Effector memory CD4-positive, alpha-beta T cell (primary cell): ENCODE data around the gene C5AR1.
"Not testable (repeated sequence)": the region's sequence is repeated elsewhere in the genome, so short reads cannot be mapped to it uniquely, and the experiment has no call there.

Experiments
- DNase-seq, 3 donors: peaks; one replicate each; pipeline ENCODE4 v3.0.0-alpha.2; 2020
- H3K27ac ChIP-seq: 2 replicates; pipeline ENCODE4 v1.7.0; 2013; ENCODE audit warnings: mild to moderate bottlenecking, low read length, moderate library complexity; ENCODE audit not compliant: insufficient read depth, poor library complexity, severe bottlenecking
- H3K27me3 ChIP-seq: replicated peaks from 2 replicates; pipeline ENCODE4 v1.7.0; 2013; ENCODE audit warnings: mild to moderate bottlenecking, low read length; ENCODE audit not compliant: insufficient read depth, control insufficient read depth, poor library complexity, severe bottlenecking
- H3K36me3 ChIP-seq: 2 replicates; pipeline ENCODE4 v1.7.0; 2013; ENCODE audit warnings: mild to moderate bottlenecking, low read length, moderate library complexity; ENCODE audit not compliant: control insufficient read depth, insufficient read depth
- H3K4me1 ChIP-seq: 2 replicates; pipeline ENCODE4 v1.7.0; 2013; ENCODE audit warnings: low read length, mild to moderate bottlenecking; ENCODE audit not compliant: control insufficient read depth, insufficient read depth, poor library complexity, severe bottlenecking
- H3K4me3 ChIP-seq: 2 replicates; pipeline ENCODE4 v1.7.0; 2013; ENCODE audit warnings: low read length, low read depth, mild to moderate bottlenecking; ENCODE audit not compliant: insufficient read depth, poor library complexity, severe bottlenecking
- H3K9me3 ChIP-seq: 2 replicates; pipeline ENCODE4 v1.7.0; 2013; ENCODE audit warnings: mild to moderate bottlenecking, low read length, moderate library complexity; ENCODE audit not compliant: control insufficient read depth

The C5AR1 gene

DNA sequence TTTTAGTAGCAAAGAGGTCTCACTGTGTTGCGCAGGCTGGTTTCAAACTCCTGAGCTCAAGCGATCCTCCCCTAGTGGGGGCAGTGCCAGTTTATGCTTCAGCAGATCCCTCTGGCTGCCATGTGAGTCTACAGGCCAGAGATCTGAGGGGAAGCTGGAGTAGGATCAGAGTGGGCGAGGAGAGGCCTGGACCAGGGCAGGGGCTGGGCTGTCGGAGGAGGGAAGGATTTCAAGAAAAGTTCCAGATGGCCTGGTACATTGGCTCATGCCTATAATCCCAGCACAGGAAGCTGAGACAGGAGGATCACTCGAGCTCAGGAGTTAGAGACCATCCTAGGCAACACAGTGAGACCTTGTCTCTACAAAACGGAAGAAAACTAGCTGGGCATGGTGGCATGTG is 49.3 kb downstream of the C5AR1 start:
- Histone ChIP-seq H3K4me1 (no peaks in the 10 kb centered on the region), H3K27ac (no peak overlapping the region), H3K27me3 (no peaks in the 10 kb centered on the region), H3K9me3 (no peaks in the 10 kb centered on the region), H3K4me3 (no peak overlapping the region), H3K36me3 (peaks cover 88% of the 10 kb centered on the region)
- DNase-seq, result no peak

DNA sequence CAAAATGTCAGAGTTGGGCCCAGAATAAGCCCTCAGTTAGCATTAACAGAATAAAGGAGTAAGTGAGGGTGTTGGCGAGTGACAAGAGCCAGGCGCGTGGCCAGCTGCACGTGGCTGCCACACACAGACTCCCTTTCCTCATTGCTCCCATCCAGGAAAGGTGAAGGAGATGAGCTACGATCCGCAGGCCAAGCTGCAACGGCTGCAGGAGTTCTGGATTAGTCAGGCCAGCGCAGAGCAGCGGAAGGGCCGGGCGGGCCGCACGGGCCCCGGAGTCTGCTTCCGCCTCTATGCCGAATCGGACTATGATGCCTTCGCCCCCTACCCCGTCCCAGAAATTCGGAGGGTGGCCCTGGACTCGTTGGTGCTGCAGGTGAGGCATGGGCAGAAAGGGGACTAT is 52.7 kb downstream of the C5AR1 start:
- H3K36me3 ChIP-seq, result peaks cover 69% of the 10 kb centered on the region
- no peaks in the 10 kb centered on the region for H3K9me3 ChIP-seq
- no peak for DNase-seq
- H3K4me1 ChIP-seq, result no peaks in the 10 kb centered on the region
- no peaks in the 10 kb centered on the region for H3K27me3 ChIP-seq
- no peak overlapping the region for H3K4me3 ChIP-seq
- no peak overlapping the region for H3K27ac ChIP-seq

DNA sequence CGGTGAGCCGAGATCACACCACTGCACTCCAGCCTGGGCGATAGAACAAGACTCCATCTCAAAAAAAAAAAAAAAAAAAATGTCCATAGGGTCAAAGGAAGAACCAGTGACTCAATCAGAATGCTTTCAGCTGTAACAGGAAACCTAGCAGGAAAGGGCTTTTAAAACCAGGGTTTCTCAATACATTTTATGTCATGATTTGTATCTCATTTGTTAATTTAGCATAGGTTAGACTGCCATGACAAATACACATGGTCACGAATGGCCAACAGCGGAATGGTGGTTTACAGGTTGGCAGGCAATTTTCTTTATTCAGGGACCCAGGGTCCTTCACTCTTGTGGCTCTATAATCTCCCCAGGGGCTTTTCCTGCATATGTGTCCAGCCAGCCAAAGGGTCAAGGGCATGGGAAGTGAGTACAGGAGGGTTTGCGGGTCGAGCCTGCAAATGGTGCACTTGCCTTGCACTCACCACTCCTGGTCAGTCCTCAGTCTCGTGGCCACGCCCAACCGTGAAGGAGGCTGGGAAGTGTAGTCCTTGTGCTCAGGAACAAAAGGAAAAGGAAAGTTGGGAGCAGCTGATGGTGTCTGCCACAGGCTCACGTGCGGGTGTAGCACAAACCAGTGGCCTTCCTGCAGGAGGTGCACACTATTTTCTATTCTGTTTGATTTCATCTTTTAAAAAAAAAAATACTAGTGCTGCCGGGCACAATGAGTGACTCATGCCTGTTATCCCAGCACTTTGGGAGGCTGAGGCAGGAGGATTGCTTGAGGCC is 54.3 kb downstream of the C5AR1 start:
- H3K27ac ChIP-seq, result no peak overlapping the region
- H3K4me3 ChIP-seq, result no peak overlapping the region

DNA sequence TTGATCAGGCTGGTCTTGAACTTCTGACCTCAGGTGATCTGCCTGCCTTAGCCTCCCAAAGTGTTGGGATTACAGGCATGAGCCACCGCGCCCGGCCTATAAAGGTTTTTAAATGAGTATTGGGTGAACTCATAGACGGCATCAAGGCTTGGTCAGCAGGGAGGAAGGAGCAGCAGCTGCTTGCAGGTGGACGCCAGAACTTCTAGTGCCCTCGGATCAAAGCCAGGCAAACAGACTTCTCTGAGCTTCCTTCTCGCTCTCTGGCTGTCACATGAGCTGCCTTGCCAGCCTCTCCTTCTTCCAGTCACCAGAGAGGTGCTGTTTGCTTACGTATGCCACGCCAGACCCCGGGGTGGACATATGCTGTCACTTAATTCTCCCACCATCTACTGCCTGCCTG is 55.8 kb downstream of the C5AR1 start:
- H3K4me3 ChIP-seq, DNase-seq, H3K9me3 ChIP-seq, H3K27me3 ChIP-seq, H3K27ac ChIP-seq, H3K4me1 ChIP-seq: not testable (repeated sequence)
- H3K36me3 ChIP-seq, result peaks cover 55% of the 10 kb centered on the region

More for the DNA sequence above, 54.3 kb downstream of the C5AR1 start:
- Histone ChIP-seq H3K4me1 (no peaks in the 10 kb centered on the region), H3K36me3 (peaks cover 55% of the 10 kb centered on the region), H3K27me3 (no peaks in the 10 kb centered on the region), H3K9me3 (no peaks in the 10 kb centered on the region)
- no peak for DNase-seq

DNA sequence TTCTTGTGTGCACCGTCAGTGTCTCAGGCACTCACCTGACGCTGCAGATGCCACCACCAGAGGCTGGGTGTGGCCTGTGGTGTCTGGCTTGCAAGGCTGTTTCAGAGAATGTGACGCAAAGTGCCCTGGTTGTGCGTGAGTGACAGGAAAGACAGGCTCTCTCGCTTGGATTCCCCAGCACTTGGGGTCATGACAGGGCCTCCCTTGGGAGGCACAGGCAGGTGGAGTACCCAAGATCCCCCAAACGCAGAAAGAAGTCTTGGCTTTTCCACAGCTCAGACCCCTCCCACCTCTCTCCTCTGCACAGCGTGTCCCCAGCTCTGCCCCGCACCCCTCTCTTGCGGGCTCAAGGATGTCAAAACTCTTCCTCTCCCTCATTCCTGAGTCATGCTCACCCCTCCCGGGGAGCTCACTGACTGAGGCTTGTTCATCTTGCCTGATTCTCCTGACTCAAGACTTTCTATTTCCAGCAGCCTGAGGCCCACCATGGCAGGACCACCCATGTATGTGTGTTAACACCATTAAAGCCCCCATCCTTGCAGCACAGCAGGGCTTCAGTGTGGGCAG is 60.5 kb downstream of the C5AR1 start:
- H3K4me1 ChIP-seq, result no peaks in the 10 kb centered on the region
- peaks cover 53% of the 10 kb centered on the region for H3K36me3 ChIP-seq
- H3K27ac ChIP-seq, result no peak overlapping the region
- H3K9me3 ChIP-seq, result no peaks in the 10 kb centered on the region
- H3K4me3 ChIP-seq, result no peak overlapping the region
- no peaks in the 10 kb centered on the region for H3K27me3 ChIP-seq
- no peak for DNase-seq

DNA sequence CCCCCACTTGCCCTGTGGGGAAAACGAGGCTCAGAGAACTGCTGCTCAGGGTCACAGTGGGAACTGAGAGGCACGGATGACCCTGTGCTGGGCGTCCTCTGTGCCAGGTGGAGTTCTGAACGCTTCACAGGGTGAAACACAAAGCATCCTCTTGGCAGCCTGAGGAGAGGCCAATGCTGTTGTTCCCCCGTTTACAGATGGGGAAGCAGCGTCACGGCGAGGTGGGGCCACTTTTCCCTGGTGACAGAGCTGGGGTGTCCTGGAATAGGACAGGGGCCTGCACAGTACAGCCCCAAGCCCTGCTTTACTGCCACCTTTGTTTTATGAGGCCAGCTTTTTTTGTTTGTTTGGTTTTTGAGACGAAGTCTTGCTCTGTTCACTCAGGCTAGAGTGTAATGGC is 61.6 kb downstream of the C5AR1 start:
- Histone ChIP-seq H3K4me1 (no peaks in the 10 kb centered on the region), H3K27ac (no peak overlapping the region), H3K36me3 (peaks cover 64% of the 10 kb centered on the region), H3K27me3 (no peaks in the 10 kb centered on the region), H3K9me3 (no peaks in the 10 kb centered on the region), H3K4me3 (no peak overlapping the region)
- no peak for DNase-seq
